ENCODE data around the gene LACC1. TPM values are rescaled to one million over a fixed set of nuclear protein-coding genes. Genes with fewer than 3 reads are reported as not detected.

The LACC1 gene
- total and polyA plus RNA-seq, 2 of the 13 experiments (the other 11 are each of a cell fraction or from before 2014, with no cell fraction given) = 0.92 to 1.7 TPM

GRCh38 chr13:43852923-43853404 lies 26.7 kb upstream of the LACC1 start:
- Histone ChIP-seq H3K9me3 (ENCODE audit: low read length) (peaks cover 58% of the 10 kb centered on the region), H3K27me3 (ENCODE audit: control insufficient read depth in 1 of 2, insufficient read depth in 2 of 2, low read length in 2 of 2) (no peaks in the 10 kb centered on the region), H3K4me1 (ENCODE audit: insufficient read depth, low read length) (peaks cover 19% of the 10 kb centered on the region), H3K36me3 (replicated peaks in 1 of 2; ENCODE audit: control insufficient read depth in 1 of 2, insufficient read depth in 2 of 2, low read length in 2 of 2) (no peaks in the 10 kb centered on the region), H3K9ac (ENCODE audit: insufficient read depth, low read depth, low read length) (no peak overlapping the region), H3K4me3 (replicated peaks in 1 of 3; ENCODE audit: insufficient read depth in 1 of 3, low read depth in 2 of 3, low read length in 3 of 3) (no peak overlapping the region), H3K4me2 (ENCODE audit: low read depth, low read length) (no peak overlapping the region), H2AFZ (ENCODE audit: low read length) (no peak overlapping the region), H3K27ac (ENCODE audit: extremely low read length, insufficient read depth, low read length) (no peak overlapping the region), H3K79me2 (ENCODE audit: insufficient read depth, low read length) (no peaks in the 10 kb centered on the region), H4K20me1 (ENCODE audit: insufficient read depth, low read length) (no peaks in the 10 kb centered on the region)
- TF ChIP-seq ZMAT3 (CRISPR knock-in tag; conservative IDR thresholded peaks at IDR 0.05) (no peak), ZNF614 (CRISPR knock-in tag; IDR thresholded peaks at IDR 0.05; ENCODE audit: borderline replicate concordance) (no peak), ATF7 (IDR thresholded peaks at IDR 0.05) (no peak), ATF7 (CRISPR knock-in tag; IDR thresholded peaks at IDR 0.05) (no peak), TAF1 (CRISPR knock-in tag; IDR thresholded peaks at IDR 0.05) (no peak), SMARCE1 (IDR thresholded peaks at IDR 0.05; ENCODE audit: borderline replicate concordance) (no peak), ZBTB21 (CRISPR knock-in tag; IDR thresholded peaks at IDR 0.05) (no peak), SKIL (CRISPR knock-in tag; IDR thresholded peaks at IDR 0.05; ENCODE audit: borderline replicate concordance) (no peak)
- no TSS peak for BruUV-seq (replicated peaks)
- in situ Hi-C loops (cut with HindIII; ENCODE audit: extremely low pct_ligation_motif_present, low pct_unique_long_range_greater_than_20kb) = no loop called here
- DNase-seq (ENCODE audit: low spot score) (no peak), ATAC-seq (no peak), FAIRE-seq (no peak)
- CTCF ChIA-PET (ENCODE audit: low intra/inter-chr PET ratio, low total read pairs) = no interaction called here
- intact Hi-C loops (cut with micrococcal nuclease; ENCODE audit: unreplicated experiment) = no loop called here
- POLR2A ChIA-PET = no interaction called here
- WGBS (ENCODE audit: low lambda C conversion rate) = 57% methylated on average over 1 of the region's 1 CpG

GRCh38 chr13:43861863-43862262 lies 17.8 kb upstream of the LACC1 start:
- POLR2A ChIA-PET = no interaction called here
- intact Hi-C loops (cut with micrococcal nuclease; ENCODE audit: unreplicated experiment) (no loop called here), in situ Hi-C loops (cut with HindIII; ENCODE audit: extremely low pct_ligation_motif_present, low pct_unique_long_range_greater_than_20kb) (no loop called here)
- Histone ChIP-seq H3K4me2 (ENCODE audit: low read depth, low read length) (no peak overlapping the region), H3K4me3 (replicated peaks in 1 of 3; ENCODE audit: insufficient read depth in 1 of 3, low read depth in 2 of 3, low read length in 3 of 3) (no peak overlapping the region), H3K79me2 (ENCODE audit: insufficient read depth, low read length) (no peaks in the 10 kb centered on the region), H3K9ac (ENCODE audit: insufficient read depth, low read depth, low read length) (no peak overlapping the region), H2AFZ (ENCODE audit: low read length) (no peak overlapping the region), H4K20me1 (ENCODE audit: insufficient read depth, low read length) (no peaks in the 10 kb centered on the region), H3K36me3 (replicated peaks in 1 of 2; ENCODE audit: control insufficient read depth in 1 of 2, insufficient read depth in 2 of 2, low read length in 2 of 2) (no peaks in the 10 kb centered on the region), H3K9me3 (ENCODE audit: low read length) (no peaks in the 10 kb centered on the region), H3K27ac (ENCODE audit: extremely low read length, insufficient read depth, low read length) (no peak overlapping the region), H3K27me3 (ENCODE audit: control insufficient read depth in 1 of 2, insufficient read depth in 2 of 2, low read length in 2 of 2) (no peaks in the 10 kb centered on the region; a peak in 1 of 5 replicates), H3K4me1 (ENCODE audit: insufficient read depth, low read length) (no peaks in the 10 kb centered on the region)
- TF ChIP-seq BORCS8-MEF2B (CRISPR knock-in tag; IDR thresholded peaks at IDR 0.05) = no peak
- no peak for TF ChIP-seq NCOA2 (CRISPR knock-in tag; IDR thresholded peaks at IDR 0.05)
- 73% methylated on average over 1 of the region's 1 CpG for WGBS (ENCODE audit: low lambda C conversion rate)
- no peak for DNase-seq (ENCODE audit: low spot score)
- CTCF ChIA-PET (ENCODE audit: low intra/inter-chr PET ratio, low total read pairs) = no interaction called here
- BruUV-seq (replicated peaks) = no TSS peak
- ATAC-seq = no peak
- FAIRE-seq = no peak

Data from HepG2 (cell line).